A673 (cell line): ENCODE measurements around the gene VANGL2.

Experiments used
- CTCF ChIP-seq: fragments of 300-800, 200-600 bp; sonication (generic); conservative IDR thresholded peaks from 2 replicates; pipeline ENCODE4 v1.5.1; 2017; ENCODE audit warnings: low read depth, mild to moderate bottlenecking, antibody characterized with exemption, low read length, moderate library complexity, mixed read lengths
- EZH2 ChIP-seq: fragments of 200-600 bp; sonication (generic); IDR thresholded peaks from 2 replicates; pipeline ENCODE4 v1.6.1; 2017; ENCODE audit warnings: borderline replicate concordance, low read depth, mild to moderate bottlenecking, mixed read lengths, antibody characterized with exemption, low read length; ENCODE audit not compliant: poor library complexity, severe bottlenecking

DNA sequence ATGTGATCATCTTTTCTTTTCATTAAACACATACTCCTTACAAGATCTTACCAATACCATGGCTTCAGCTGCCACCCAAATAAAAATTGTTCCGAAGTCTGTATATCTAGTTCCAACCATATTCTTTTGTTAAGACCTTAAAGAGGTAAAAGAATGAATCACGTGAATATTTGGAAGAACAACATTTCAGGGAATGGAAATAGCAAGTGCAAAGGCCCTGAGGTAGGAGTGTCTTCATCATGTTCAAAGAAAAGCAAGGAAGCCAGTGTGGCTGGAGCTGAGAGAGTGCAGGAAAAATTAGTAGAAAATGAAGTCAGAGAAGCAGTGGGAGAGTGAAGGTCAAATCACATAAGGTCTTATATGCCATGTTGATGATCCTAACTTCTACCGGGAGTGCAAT lies 71.7 kb downstream of the VANGL2 start:
- TF ChIP-seq CTCF (no peak), EZH2 (no peak)
